Pancreas (tissue), 10 donors: ENCODE measurements around the gene MIF. TPM values are rescaled to one million over a fixed set of nuclear protein-coding genes. Genes with fewer than 3 reads are reported as not detected.
A peak's percentile ranks its signal among the peaks of the same experiment; 100 is the strongest.

Source experiments
- ATAC-seq, 4 donors: fragments of 200-7000 bp; cut with Tn5 transposase; one replicate each; pipeline versions ENCODE4 v1.8.0 to v1.9.1; 2020; ENCODE audit warnings: mild to moderate bottlenecking in 4 of 4, moderate library complexity in 4 of 4
- DNase-seq, 6 donors: peaks; one replicate each; pipeline ENCODE4 v3.0.0-alpha.2; 2020
- FAIRE-seq: peaks from 2 replicates; lab custom pipeline; 2012; peaks lifted over from hg19 to GRCh38; lab: Jason Lieb, UNC
- H3K27ac ChIP-seq, 4 donors: fragments of 200-600 bp; sonication (generic); 1 replicate in 3 of 4; 2 replicates in 1 of 4; pipeline versions ENCODE4 v1.5.0 to v1.8.0; 2020
- H3K27me3 ChIP-seq, 4 donors: fragments of 200-600 bp; one replicate each; pipeline ENCODE4 v1.8.0; 2021
- H3K36me3 ChIP-seq, 3 donors: fragments of 200-600 bp; sonication (generic) in 1 of 3; one replicate each; pipeline versions ENCODE4 v1.5.0 to v1.8.0; 2020 to 2021
- H3K4me1 ChIP-seq, 3 donors: fragments of 200-600 bp; one replicate each; pipeline ENCODE4 v1.8.0; 2021
- H3K4me3 ChIP-seq, 4 donors: fragments of 200-600 bp; sonication (generic) in 2 of 4; one replicate each; pipeline versions ENCODE4 v1.5.0 to v1.8.0; 2020 to 2021
- H3K9me3 ChIP-seq, 4 donors: fragments of 200-600 bp; one replicate each; pipeline ENCODE4 v1.8.0; 2021
- WGBS, 2 donors: extraction: QIAGEN DNeasy Blood & Tissue Kit; methylation state at CpG; one replicate each; pipeline ENCODE4 v1.1.7; 2013; 5-methylcytosine and 5-hydroxymethylcytosine counted together
- intact Hi-C, 3 donors: fragments of 100-400 bp; cut with DNase I; formaldehyde crosslinking; loops; one replicate each; pipeline versions ENCODE4 v1.11.1 to v1.14.2; 2022
- polyA plus RNA-seq, 2 donors: library from polyadenylated mRNA; stranded (reverse); fragments of 200-250 nt; gene quantifications; one replicate each; pipeline ENCODE4 v1.2.3, GENCODE V29; 2013
- total RNA-seq, 6 donors: library from RNA; stranded (reverse); fragmentation: NEBNext Ultra II Directional in 4 of 6; extraction: Animal tissue kit (Norgen Biotek cat#: 25700) in 4 of 6; gene quantifications; one replicate each; pipeline versions ENCODE4 v1.2.1 to v1.2.4, GENCODE V29; 2021 to 2023
- TF ChIP-seq, protein P1 (sequence below), 4 donors: fragments of 200-600 bp; sonication (generic) in 3 of 4; IDR thresholded peaks; one replicate each; pipeline versions ENCODE4 v1.5.0 to v1.8.0; 2021; ENCODE audit warnings: antibody characterized with exemption in 4 of 4
- donor health status: healthy with polysubstance abuse.
- donor health status: DM: no; HTN: no; CAD: no; lungs with moderate emphysema.
- donor health status: DM: no; HTN: no; CAD: no.
- donor health status: control.
- donor health status: control.
- donor health status: Bipolar disorder and iron deficiency.
- donor health status: DM: yes; HTN: yes; CAD: no.
- donor health status: DM: no; HTN: no; CAD: no.
- donor health status: DM: no; HTN: no; CAD: no.
- donor health status: DM: yes; HTN: yes; CAD: no.

Gene MIF
- total and polyA plus RNA-seq, 8 donors: 128 to 476 (median 227) TPM

GRCh38 chr22:23908587-23909205 is 14.5 kb downstream of the MIF start:
- peak overlapping the region in 2 of 4 donors; percentile 5 to 50 for H3K27ac ChIP-seq

DNA sequence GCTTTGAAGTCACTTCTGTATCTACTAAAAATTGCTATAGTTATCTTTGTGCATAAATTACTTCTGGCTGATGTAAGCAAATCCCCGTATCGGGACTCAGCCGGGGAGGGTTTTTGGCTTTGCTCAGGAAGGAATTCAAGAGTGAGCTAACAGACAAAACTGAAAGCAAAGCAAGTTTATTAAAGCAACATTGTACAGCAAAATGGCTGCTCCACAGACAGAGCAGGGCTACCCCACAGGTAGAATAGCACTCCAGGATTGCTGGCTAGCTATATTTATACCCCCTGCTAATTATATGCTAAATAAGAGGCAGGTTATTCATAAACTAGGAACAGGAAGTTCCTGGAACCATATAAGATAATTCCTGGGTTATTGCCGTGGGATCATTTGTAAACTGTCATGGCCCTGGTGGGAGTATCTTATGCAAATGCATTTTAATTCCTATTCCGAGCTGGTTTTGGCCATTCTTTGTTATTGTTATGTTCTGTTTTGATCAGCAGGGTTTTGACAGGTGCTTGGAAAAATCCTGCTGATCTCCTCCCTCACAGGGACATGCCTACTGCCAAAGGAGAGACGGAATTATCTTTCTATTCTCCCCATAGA is 15.2 kb downstream of the MIF start:
- ATAC-seq (no peak), DNase-seq (no peak), FAIRE-seq (no peak)
- no peaks in the 10 kb centered on the region for H3K4me1 ChIP-seq
- H3K27ac ChIP-seq: peak overlapping the region in 3 of 4 donors; percentile 2 to 50 (median 5)
- H3K4me3 ChIP-seq: no peak overlapping the region
- WGBS, 2 donors: 48 to 56% methylated on average over 6 of the region's 6 CpGs
- TF ChIP-seq, protein P1, sequence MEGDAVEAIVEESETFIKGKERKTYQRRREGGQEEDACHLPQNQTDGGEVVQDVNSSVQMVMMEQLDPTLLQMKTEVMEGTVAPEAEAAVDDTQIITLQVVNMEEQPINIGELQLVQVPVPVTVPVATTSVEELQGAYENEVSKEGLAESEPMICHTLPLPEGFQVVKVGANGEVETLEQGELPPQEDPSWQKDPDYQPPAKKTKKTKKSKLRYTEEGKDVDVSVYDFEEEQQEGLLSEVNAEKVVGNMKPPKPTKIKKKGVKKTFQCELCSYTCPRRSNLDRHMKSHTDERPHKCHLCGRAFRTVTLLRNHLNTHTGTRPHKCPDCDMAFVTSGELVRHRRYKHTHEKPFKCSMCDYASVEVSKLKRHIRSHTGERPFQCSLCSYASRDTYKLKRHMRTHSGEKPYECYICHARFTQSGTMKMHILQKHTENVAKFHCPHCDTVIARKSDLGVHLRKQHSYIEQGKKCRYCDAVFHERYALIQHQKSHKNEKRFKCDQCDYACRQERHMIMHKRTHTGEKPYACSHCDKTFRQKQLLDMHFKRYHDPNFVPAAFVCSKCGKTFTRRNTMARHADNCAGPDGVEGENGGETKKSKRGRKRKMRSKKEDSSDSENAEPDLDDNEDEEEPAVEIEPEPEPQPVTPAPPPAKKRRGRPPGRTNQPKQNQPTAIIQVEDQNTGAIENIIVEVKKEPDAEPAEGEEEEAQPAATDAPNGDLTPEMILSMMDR (IDR thresholded peaks at IDR 0.05): no peak
- intact Hi-C loops: no loop called here
- no peaks in the 10 kb centered on the region for H3K36me3 ChIP-seq
- H3K9me3 ChIP-seq: no peaks in the 10 kb centered on the region
- no peaks in the 10 kb centered on the region for H3K27me3 ChIP-seq

More at GRCh38 chr22:23908587-23909205, 14.5 kb downstream of the MIF start:
- no peaks in the 10 kb centered on the region for H3K9me3 ChIP-seq
- no peaks in the 10 kb centered on the region for H3K4me1 ChIP-seq
- 71 to 77% methylated on average over 11 of the region's 11 CpGs for WGBS, 2 donors
- TF ChIP-seq, protein P1 (IDR thresholded peaks at IDR 0.05): no peak
- FAIRE-seq (no peak), ATAC-seq (no peak), DNase-seq (no peak)
- no peaks in the 10 kb centered on the region for H3K27me3 ChIP-seq
- intact Hi-C loops: no loop called here
- H3K36me3 ChIP-seq: no peaks in the 10 kb centered on the region
- H3K4me3 ChIP-seq: no peak overlapping the region

DNA sequence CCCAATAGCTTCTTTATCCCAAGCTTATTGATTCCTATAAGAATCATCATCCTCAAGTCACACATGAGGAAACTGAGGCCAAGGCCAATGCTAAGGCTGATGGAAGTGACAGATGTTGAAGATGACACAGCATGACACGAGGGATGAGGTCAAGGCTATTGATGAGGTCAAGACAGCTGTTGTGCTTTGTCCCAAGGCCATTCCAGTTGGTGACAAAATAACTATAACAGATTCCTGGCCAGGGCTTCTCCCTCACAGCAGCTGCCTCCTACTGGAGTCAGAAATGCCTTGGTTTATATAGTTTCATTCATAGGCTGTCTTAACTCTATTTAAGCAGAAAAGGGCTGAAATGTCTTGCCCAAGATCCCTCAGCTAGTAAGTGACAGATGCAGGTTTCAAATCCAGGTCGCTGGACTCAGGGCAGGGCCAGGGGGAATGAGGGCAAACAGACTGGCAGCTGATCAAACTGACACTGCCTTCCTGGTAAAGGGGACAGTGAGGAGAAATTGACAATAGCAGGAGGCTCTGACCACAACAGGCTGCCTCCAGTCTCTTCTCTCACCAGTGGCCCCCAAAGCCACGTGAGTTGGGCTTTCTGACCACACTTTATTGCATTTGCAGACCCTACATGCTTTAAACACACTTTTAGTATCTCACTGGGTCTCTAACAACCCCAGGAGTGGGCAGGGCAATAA is 16.5 kb downstream of the MIF start:
- FAIRE-seq (no peak), ATAC-seq (no peak), DNase-seq (no peak)
- TF ChIP-seq, protein P1 (IDR thresholded peaks at IDR 0.05): no peak
- intact Hi-C loops: no loop called here
- no peak overlapping the region for H3K27ac ChIP-seq
- no peak overlapping the region for H3K4me3 ChIP-seq
- no peaks in the 10 kb centered on the region for H3K9me3 ChIP-seq
- no peaks in the 10 kb centered on the region for H3K27me3 ChIP-seq
- H3K36me3 ChIP-seq: no peaks in the 10 kb centered on the region
- H3K4me1 ChIP-seq: no peaks in the 10 kb centered on the region
- WGBS, 2 donors: 68 to 69% methylated on average over 3 of the region's 3 CpGs

- 91 to 96% methylated on average over 12 of the region's 12 CpGs for WGBS, 2 donors
- no peaks in the 10 kb centered on the region for H3K9me3 ChIP-seq
- no peak overlapping the region for H3K4me3 ChIP-seq
- H3K27ac ChIP-seq: no peak overlapping the region
- FAIRE-seq (no peak), DNase-seq (no peak), ATAC-seq (no peak)
- H3K36me3 ChIP-seq: no peaks in the 10 kb centered on the region
- intact Hi-C loops: no loop called here
- H3K27me3 ChIP-seq: no peaks in the 10 kb centered on the region
- H3K4me1 ChIP-seq: no peaks in the 10 kb centered on the region
- TF ChIP-seq, protein P1 (IDR thresholded peaks at IDR 0.05): no peak
These were observed 17.3 kb downstream of the MIF start for GRCh38 chr22:23911318-23911980.
